ENCODE data around the gene CCDC15. TPM values are rescaled to one million over a fixed set of nuclear protein-coding genes. Genes with fewer than 3 reads are reported as not detected.

The CCDC15 gene
- total and polyA plus RNA-seq, 2 donors: 1.7 to 7.0 TPM

DNA sequence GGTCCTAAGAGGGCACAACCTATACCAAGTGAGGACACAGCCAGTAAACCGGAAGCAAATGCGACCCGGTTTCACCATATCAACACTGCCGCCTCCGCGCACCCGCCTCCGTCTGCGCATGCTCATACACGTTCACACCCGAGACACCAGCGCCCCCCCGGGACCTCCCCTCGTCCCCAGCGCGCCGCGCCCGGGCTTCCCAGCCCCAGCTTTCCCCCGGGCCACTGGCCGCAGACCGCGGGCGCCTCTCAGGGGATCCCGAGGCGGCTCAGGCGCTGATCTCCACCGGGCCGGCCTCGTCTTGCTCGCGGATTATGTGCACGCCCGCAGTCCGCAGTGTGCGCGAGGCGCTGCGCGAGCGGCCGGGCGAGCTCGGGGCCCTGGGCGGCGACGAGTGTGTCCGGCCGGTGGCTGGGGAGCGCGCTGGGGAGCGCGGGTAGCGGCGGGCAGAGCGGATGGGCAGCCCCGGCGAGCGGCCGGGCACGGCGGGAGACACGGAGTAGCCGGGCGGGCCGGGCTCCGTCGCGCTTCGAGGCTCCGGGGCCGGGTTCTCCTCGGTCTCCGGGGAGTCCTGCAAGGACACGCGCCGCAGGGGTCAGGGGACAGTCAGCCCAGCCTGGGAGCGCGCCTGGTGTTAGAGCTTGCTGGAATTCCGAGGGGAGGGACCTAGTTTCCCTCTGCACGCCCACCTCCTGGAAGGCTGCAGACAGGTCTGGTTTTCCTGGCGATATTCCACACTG, 33.0 kb upstream of the CCDC15 start:
- peaks cover 14 to 26% of the 10 kb centered on the region in 2 donors for H3K4me1 ChIP-seq (ENCODE audit: control insufficient read depth in 2 of 2, insufficient read depth in 2 of 2, low read length in 2 of 2)
- H3K27ac ChIP-seq (ENCODE audit: low read depth in 1 of 2, low read length in 1 of 2): no peak overlapping the region
- peak overlapping the region; percentile 3 to 57 for H3K4me3 ChIP-seq (ENCODE audit: low read length in 2 of 2)
- no peaks in the 10 kb centered on the region for H3K36me3 ChIP-seq (ENCODE audit: control insufficient read depth in 2 of 2, insufficient read depth in 2 of 2, low read length in 1 of 2)
- 15% methylated on average over 82 of the region's 82 CpGs for WGBS
- H3K27me3 ChIP-seq (ENCODE audit: control insufficient read depth in 2 of 2, insufficient read depth in 1 of 2, low read length in 1 of 2): peaks cover 3 to 17% of the 10 kb centered on the region in 2 donors
- no peaks in the 10 kb centered on the region for H3K9me3 ChIP-seq (ENCODE audit: control insufficient read depth in 2 of 2, insufficient read depth in 1 of 2, low read length in 1 of 2)
- DNase-seq (ENCODE audit: low read depth in 6 of 9, low spot score in 9 of 9): peak; percentile 39 to 90 (median 66)

GRCh38 chr11:124922831-124923230, 31.2 kb upstream of the CCDC15 start:
- Histone ChIP-seq H3K4me1 (ENCODE audit: control insufficient read depth in 2 of 2, insufficient read depth in 2 of 2, low read length in 2 of 2) (peaks cover 14 to 26% of the 10 kb centered on the region in 2 donors), H3K27me3 (ENCODE audit: control insufficient read depth in 2 of 2, insufficient read depth in 1 of 2, low read length in 1 of 2) (peaks cover 3 to 17% of the 10 kb centered on the region in 2 donors), H3K36me3 (ENCODE audit: control insufficient read depth in 2 of 2, insufficient read depth in 2 of 2, low read length in 1 of 2) (no peaks in the 10 kb centered on the region), H3K4me3 (ENCODE audit: low read length in 2 of 2) (no peak overlapping the region), H3K9me3 (ENCODE audit: control insufficient read depth in 2 of 2, insufficient read depth in 1 of 2, low read length in 1 of 2) (no peaks in the 10 kb centered on the region), H3K27ac (ENCODE audit: low read depth in 1 of 2, low read length in 1 of 2) (no peak overlapping the region)
- DNase-seq (ENCODE audit: low read depth in 6 of 9, low spot score in 9 of 9): no peak
- 82% methylated on average over 4 of the region's 4 CpGs for WGBS

DNA sequence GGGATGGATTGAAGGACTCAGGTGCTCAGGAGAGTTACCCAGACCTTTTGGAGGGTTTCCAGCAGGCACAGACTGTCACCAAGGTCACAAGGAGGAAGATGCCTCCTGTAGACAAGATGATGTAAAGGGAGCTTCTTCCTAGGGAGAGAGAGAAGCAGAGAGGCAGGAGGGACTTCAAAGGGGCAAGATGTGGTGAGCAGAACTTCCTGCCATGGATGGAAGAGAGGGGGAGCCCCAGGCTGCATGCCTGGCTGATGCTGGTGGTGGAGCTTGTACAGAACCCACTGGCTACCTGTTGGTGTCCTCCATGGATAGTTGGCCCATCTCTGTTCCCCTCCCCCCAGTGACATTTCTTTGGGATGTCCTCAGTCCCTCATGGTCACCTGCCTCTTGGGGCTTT, 30.7 kb upstream of the CCDC15 start:
- Histone ChIP-seq H3K36me3 (ENCODE audit: control insufficient read depth in 2 of 2, insufficient read depth in 2 of 2, low read length in 1 of 2) (no peaks in the 10 kb centered on the region), H3K4me1 (ENCODE audit: control insufficient read depth in 2 of 2, insufficient read depth in 2 of 2, low read length in 2 of 2) (peaks cover 14 to 26% of the 10 kb centered on the region in 2 donors), H3K4me3 (ENCODE audit: low read length in 2 of 2) (no peak overlapping the region), H3K27me3 (ENCODE audit: control insufficient read depth in 2 of 2, insufficient read depth in 1 of 2, low read length in 1 of 2) (peaks cover 3 to 17% of the 10 kb centered on the region in 2 donors), H3K27ac (ENCODE audit: low read depth in 1 of 2, low read length in 1 of 2) (no peak overlapping the region), H3K9me3 (ENCODE audit: control insufficient read depth in 2 of 2, insufficient read depth in 1 of 2, low read length in 1 of 2) (no peaks in the 10 kb centered on the region)
- peak in 4 of 9 donors; percentile 25 to 64 (median 28) for DNase-seq (ENCODE audit: low read depth in 6 of 9, low spot score in 9 of 9)

GRCh38 chr11:124928942-124929665, 24.9 kb upstream of the CCDC15 start:
- no peak for DNase-seq (ENCODE audit: low read depth in 6 of 9, low spot score in 9 of 9)
- Histone ChIP-seq H3K4me1 (ENCODE audit: control insufficient read depth in 2 of 2, insufficient read depth in 2 of 2, low read length in 2 of 2) (no peaks in the 10 kb centered on the region), H3K27ac (ENCODE audit: low read depth in 1 of 2, low read length in 1 of 2) (no peak overlapping the region), H3K36me3 (ENCODE audit: control insufficient read depth in 2 of 2, insufficient read depth in 2 of 2, low read length in 1 of 2) (no peaks in the 10 kb centered on the region), H3K9me3 (ENCODE audit: control insufficient read depth in 2 of 2, insufficient read depth in 1 of 2, low read length in 1 of 2) (no peaks in the 10 kb centered on the region), H3K4me3 (ENCODE audit: low read length in 2 of 2) (no peak overlapping the region), H3K27me3 (ENCODE audit: control insufficient read depth in 2 of 2, insufficient read depth in 1 of 2, low read length in 1 of 2) (peaks cover 0 to 3% of the 10 kb centered on the region in 2 donors)
- WGBS: 64% methylated on average over 4 of the region's 4 CpGs

- H3K4me1 ChIP-seq (ENCODE audit: control insufficient read depth in 2 of 2, insufficient read depth in 2 of 2, low read length in 2 of 2): no peaks in the 10 kb centered on the region
- H3K27ac ChIP-seq (ENCODE audit: low read depth in 1 of 2, low read length in 1 of 2): no peak overlapping the region
- WGBS: 84% methylated on average over 3 of the region's 3 CpGs
- no peak overlapping the region for H3K4me3 ChIP-seq (ENCODE audit: low read length in 2 of 2)
- H3K27me3 ChIP-seq (ENCODE audit: control insufficient read depth in 2 of 2, insufficient read depth in 1 of 2, low read length in 1 of 2): peaks cover 0 to 4% of the 10 kb centered on the region in 2 donors
- H3K36me3 ChIP-seq (ENCODE audit: control insufficient read depth in 2 of 2, insufficient read depth in 2 of 2, low read length in 1 of 2): no peaks in the 10 kb centered on the region
- H3K9me3 ChIP-seq (ENCODE audit: control insufficient read depth in 2 of 2, insufficient read depth in 1 of 2, low read length in 1 of 2): no peaks in the 10 kb centered on the region
- no peak for DNase-seq (ENCODE audit: low read depth in 6 of 9, low spot score in 9 of 9)
Measured at GRCh38 chr11:124930799-124931198, 23.2 kb upstream of the CCDC15 start.

GRCh38 chr11:124934862-124935547, 19.0 kb upstream of the CCDC15 start:
- Histone ChIP-seq H3K27ac (ENCODE audit: low read depth in 1 of 2, low read length in 1 of 2) (no peak overlapping the region), H3K36me3 (ENCODE audit: control insufficient read depth in 2 of 2, insufficient read depth in 2 of 2, low read length in 1 of 2) (no peaks in the 10 kb centered on the region), H3K9me3 (ENCODE audit: control insufficient read depth in 2 of 2, insufficient read depth in 1 of 2, low read length in 1 of 2) (no peaks in the 10 kb centered on the region), H3K4me3 (ENCODE audit: low read length in 2 of 2) (no peak overlapping the region), H3K27me3 (ENCODE audit: control insufficient read depth in 2 of 2, insufficient read depth in 1 of 2, low read length in 1 of 2) (peaks cover 0 to 7% of the 10 kb centered on the region in 2 donors), H3K4me1 (ENCODE audit: control insufficient read depth in 2 of 2, insufficient read depth in 2 of 2, low read length in 2 of 2) (no peaks in the 10 kb centered on the region)
- 93% methylated on average over 4 of the region's 4 CpGs for WGBS
- DNase-seq (ENCODE audit: low read depth in 6 of 9, low spot score in 9 of 9): no peak

DNA sequence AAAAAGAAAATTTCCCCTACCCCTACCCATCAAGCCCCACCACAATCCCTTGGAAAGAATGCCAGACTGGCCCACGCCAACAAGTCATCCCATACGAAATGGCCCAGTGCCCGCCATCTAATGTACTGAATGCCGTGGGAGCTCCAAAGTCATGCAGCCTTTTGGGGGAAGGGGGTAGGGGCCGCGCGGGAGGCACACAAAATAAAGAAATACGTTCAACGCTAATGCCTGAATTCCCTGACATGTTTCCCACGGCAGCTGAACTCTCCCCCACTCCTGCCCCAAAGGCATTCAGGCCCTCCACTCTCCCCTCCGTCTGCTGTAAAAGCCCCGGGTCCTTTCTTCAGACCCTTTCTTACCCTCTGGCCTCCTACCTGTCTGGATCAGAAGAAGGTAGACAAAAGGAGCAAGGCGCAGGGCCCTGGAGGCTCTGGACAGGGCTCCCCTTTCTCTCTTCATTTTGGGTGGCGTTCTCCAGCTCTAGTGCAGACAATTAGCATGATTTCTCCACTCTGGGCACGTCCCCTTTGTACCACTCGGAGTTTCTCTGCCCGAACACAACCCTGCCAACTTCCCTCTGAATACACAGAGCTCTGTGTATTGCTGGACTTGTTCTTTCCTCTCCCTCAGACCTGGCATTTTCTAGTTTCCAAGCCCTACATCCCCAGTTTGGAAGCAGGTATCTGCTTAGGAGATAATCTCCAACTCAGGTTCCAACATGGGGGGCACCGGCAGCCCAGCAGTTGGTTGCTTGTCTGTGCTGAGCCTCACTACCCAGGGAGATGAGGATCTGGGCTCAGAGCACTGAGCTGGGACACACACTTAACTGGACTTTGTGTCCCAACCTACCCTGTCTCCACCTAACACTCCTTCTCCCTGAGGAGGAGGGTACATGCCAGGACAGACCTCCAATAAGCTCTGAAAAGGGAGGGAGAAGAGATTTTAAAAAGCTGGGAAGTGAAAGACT, 18.2 kb upstream of the CCDC15 start, which contains the start of gene HEPACAM:
TSS of gene HEPACAM (minus strand) at position 500 of the 967 bp plus-strand sequence. CDS start at position 459, 41 bp downstream.
- H3K27ac ChIP-seq (ENCODE audit: low read depth in 1 of 2, low read length in 1 of 2): no peak within 1 kb of the TSS
- no peak for DNase-seq (ENCODE audit: low read depth in 6 of 9, low spot score in 9 of 9)
- peaks cover 0 to 7% of the 10 kb centered on the region in 2 donors for H3K27me3 ChIP-seq (ENCODE audit: control insufficient read depth in 2 of 2, insufficient read depth in 1 of 2, low read length in 1 of 2)
- no peaks in the 10 kb centered on the region for H3K9me3 ChIP-seq (ENCODE audit: control insufficient read depth in 2 of 2, insufficient read depth in 1 of 2, low read length in 1 of 2)
- no peak within 1 kb of the TSS for H3K4me3 ChIP-seq (ENCODE audit: low read length in 2 of 2)
- H3K4me1 ChIP-seq (ENCODE audit: control insufficient read depth in 2 of 2, insufficient read depth in 2 of 2, low read length in 2 of 2): no peaks in the 10 kb centered on the region
- 94% methylated on average over 18 of the region's 18 CpGs for WGBS
- no peaks in the 10 kb centered on the region for H3K36me3 ChIP-seq (ENCODE audit: control insufficient read depth in 2 of 2, insufficient read depth in 2 of 2, low read length in 1 of 2)

DNA sequence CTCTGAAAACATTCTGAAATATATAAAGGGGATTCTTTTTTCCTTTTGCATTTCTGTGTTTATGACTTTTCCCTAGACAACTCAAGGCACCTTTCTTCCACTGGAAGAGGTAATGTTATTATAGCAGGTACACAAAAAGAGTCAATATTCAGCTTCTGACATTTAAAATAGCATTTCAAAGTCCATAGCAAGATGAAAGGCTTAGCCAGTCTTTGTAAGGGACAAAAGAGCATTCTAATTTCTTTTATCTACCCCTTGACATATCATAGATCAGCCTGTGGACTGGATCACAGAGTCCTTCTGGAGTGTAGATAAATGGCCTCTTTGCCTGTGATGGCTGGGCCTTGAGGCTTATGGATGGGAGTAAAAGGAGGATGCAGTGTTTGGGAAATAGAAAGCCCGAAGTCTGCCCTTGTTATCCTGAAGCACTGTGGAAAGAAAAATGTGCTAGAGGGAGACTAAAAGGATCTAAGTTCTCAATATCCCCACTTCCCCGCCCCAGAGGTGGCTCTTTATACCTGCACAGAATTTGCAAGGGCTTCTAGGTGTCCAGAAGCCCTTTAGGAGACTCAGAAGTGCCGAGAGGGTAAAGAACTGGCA, 16.6 kb upstream of the CCDC15 start:
- peaks cover 0 to 7% of the 10 kb centered on the region in 2 donors for H3K27me3 ChIP-seq (ENCODE audit: control insufficient read depth in 2 of 2, insufficient read depth in 1 of 2, low read length in 1 of 2)
- WGBS: 85% methylated on average over 3 of the region's 3 CpGs
- H3K9me3 ChIP-seq (ENCODE audit: control insufficient read depth in 2 of 2, insufficient read depth in 1 of 2, low read length in 1 of 2): no peaks in the 10 kb centered on the region
- no peaks in the 10 kb centered on the region for H3K4me1 ChIP-seq (ENCODE audit: control insufficient read depth in 2 of 2, insufficient read depth in 2 of 2, low read length in 2 of 2)
- no peak overlapping the region for H3K4me3 ChIP-seq (ENCODE audit: low read length in 2 of 2)
- DNase-seq (ENCODE audit: low read depth in 6 of 9, low spot score in 9 of 9): no peak
- H3K36me3 ChIP-seq (ENCODE audit: control insufficient read depth in 2 of 2, insufficient read depth in 2 of 2, low read length in 1 of 2): no peaks in the 10 kb centered on the region
- H3K27ac ChIP-seq (ENCODE audit: low read depth in 1 of 2, low read length in 1 of 2): no peak overlapping the region
